Prostate gland (tissue), 2 donors: Measurements from ENCODE around the gene AFF4.

Experiments used
- CTCF ChIP-seq, 4 experiments: fragments of 200-600 bp in 2 of 4; fragments of 450-650 bp in 2 of 4; sonication (generic) in 2 of 4; IDR thresholded peaks; 1 replicate in 3 of 4; 2 replicates in 1 of 4; pipeline ENCODE4 v1.5.1; 2016 to 2019; ENCODE audit warnings: antibody characterized with exemption in 4 of 4, mild to moderate bottlenecking in 2 of 4, moderate library complexity in 2 of 4
- POLR2AphosphoS5 ChIP-seq: sonication (generic); formaldehyde crosslinking; IDR thresholded peaks from one replicate; pipeline ENCODE4 v1.6.1; 2017; ENCODE audit warnings: antibody characterized with exemption

DNA sequence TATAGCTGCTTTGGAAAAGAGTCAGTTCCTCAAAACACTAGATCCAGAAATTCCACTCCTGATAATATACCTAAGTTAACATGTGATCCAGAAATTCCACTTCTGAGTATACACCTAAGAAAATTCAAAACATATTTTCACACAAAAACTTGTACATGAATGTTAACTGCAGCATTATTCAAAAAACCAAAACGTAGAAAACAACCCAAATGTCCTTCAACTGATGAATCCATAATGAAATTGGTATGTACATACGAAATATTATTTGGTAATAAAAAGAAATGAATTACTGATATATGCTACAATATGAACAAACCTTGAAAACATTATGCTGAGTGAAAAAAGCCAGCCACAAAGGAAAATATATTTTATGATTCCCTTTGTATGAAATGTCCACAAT lies 16.5 kb upstream of the AFF4 start:
- TF ChIP-seq CTCF (IDR thresholded peaks at IDR 0.05) (no peak), POLR2AphosphoS5 (no peak)
